SH-SY5Y (cell line): ENCODE data around the gene HPCAL1.

Experiments
- GATA2 ChIP-seq: IDR thresholded peaks from 2 replicates; pipeline ENCODE4 v1.6.1; 2011; ENCODE audit warnings: mild to moderate bottlenecking, low read depth, low read length
- GATA3 ChIP-seq: IDR thresholded peaks from 2 replicates; pipeline ENCODE4 v1.6.1; 2011; ENCODE audit warnings: low read depth, mild to moderate bottlenecking, low read length, moderate library complexity

Gene HPCAL1

DNA sequence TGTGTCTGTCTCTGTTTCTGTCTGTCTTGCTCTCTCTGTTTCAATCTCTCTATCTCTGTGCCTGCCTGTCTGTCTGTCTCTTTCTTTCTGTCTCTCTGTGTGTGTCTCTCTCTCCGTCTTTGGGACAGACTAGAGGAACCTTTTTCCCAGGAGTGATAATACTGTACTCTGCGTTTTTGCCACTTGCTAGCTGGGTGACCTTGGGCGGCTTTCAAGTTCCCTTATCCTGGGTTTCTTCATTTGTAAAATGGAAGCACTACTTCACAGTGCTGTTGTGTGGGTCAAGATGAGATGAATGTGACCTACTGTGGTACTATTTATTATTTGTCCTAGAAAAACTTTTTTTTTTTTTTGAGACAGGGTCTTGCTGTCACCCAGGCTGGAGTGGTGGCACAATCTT lies 42.4 kb downstream of the HPCAL1 start:
- TF ChIP-seq GATA2 (no peak), GATA3 (no peak)

GRCh38 chr2:10345813-10346212 lies 43.1 kb downstream of the HPCAL1 start:
- TF ChIP-seq GATA3 (no peak), GATA2 (no peak)

GRCh38 chr2:10346929-10347561 lies 44.3 kb downstream of the HPCAL1 start:
- TF ChIP-seq GATA3 (no peak), GATA2 (no peak)

GRCh38 chr2:10347562-10347948 lies 44.9 kb downstream of the HPCAL1 start:
- TF ChIP-seq GATA2, result no peak
- no peak for TF ChIP-seq GATA3

DNA sequence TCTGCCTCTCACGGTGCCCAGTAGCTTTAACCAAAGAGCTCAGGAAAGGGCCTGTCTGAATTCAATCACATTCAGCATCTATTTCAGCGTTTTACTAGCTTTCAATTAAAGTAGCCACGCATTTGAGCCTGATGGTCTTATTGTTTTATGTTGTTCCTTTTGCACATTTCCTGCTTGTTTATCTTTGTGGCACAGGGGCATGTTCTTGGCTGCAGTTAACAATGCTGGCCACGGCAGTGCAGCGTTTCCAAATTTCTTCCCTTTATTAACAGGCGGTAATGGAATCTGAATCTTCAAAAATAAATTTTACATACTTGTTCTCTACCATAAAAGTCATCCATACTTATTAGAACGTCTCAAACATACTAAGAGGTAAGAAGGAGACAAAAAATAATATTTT lies 46.2 kb downstream of the HPCAL1 start:
- TF ChIP-seq GATA2 (no peak), GATA3 (no peak)

GRCh38 chr2:10350761-10351160 lies 48.1 kb downstream of the HPCAL1 start:
- TF ChIP-seq GATA3 (no peak), GATA2 (no peak)

- TF ChIP-seq GATA3, result no peak
- TF ChIP-seq GATA2, result no peak
Measured at GRCh38 chr2:10352361-10352760, 49.7 kb downstream of the HPCAL1 start.

DNA sequence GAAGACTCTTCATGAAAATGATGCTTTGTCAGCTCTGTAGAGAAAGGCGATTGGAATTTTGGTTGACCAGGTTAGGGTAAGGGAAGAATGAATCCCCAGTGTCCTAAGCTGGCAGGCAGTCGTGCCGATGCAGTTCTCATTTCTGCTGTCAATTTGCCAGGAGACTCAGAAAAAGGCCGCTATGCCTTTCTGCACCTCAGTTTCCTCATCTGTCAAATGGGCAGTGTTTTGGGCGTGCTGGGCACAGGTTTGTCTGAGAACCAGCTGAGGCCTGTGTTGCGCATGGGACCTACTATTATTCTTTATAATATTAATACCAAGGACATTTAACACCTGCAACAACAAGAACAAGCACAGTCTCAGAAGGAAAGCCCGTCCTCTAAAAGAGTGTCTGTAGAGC lies 50.3 kb downstream of the HPCAL1 start:
- TF ChIP-seq GATA3 (no peak), GATA2 (no peak)

GRCh38 chr2:10353931-10354330 lies 51.2 kb downstream of the HPCAL1 start:
- TF ChIP-seq GATA3, result no peak
- TF ChIP-seq GATA2, result no peak

DNA sequence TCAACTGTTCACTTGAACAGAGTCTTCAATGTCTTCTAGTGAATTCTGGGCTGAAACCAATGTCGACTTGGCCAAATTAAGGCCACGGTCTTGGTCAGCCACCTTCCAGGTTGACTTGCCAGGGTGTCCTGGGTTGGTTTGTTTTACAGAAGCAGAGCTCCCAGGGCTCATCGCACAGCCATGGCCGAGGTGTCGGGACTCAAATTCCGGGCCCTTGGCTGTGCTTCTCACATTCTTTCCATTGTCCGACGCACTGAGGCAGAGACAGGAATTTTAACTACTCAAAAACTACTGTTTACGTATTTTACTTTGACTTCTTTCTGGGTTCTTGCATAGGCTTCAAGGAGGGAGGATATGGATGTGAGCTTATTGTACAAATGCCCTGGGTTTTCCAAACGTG lies 51.7 kb downstream of the HPCAL1 start:
- TF ChIP-seq GATA3 (no peak), GATA2 (no peak)

DNA sequence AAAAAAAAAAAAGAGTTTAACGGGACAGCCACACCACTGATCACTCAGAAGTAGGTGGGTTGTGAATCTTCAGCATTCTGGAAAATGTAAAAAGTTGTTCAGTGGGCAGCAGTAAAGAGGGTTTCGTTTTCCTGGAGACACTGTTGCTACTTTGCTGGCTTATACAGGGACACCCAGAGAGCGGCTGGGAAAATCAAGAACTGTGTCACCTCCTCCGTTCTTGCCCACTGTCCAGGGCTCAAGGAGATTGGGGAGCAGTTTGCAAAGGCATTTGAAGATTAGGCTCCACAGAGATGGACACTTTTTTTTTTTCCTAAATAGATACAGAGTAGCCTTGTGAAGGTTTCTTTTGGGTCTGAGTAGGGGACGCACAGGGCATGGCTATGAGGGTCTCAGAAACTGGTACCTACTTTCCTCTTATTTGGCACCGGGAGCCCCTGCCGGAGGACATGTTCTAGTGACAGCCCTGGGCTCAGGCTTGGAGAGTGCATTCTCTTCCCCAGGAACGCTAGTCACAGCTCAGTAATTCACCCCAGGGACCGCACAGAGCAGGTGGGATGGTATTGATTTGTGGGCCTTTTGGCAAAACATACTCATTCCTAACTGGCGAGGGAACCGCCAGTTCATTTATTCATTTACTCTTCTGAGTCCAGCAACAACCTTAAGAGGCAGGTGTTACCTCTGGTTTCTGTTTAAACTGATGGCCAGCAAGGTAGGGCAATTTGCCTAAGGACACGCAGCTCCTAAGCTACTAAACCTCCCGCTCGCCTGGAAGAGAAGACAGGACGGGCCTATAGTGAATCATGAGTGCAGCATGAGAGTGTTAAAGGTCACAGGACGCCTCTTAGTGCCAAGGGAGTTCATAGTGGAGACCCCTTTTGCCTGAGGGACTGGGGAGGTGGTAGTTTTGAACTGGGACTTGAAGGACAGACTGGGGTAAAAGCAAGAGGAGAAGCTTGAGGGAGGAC lies 53.1 kb downstream of the HPCAL1 start:
- no peak for TF ChIP-seq GATA3
- TF ChIP-seq GATA2, result no peak

DNA sequence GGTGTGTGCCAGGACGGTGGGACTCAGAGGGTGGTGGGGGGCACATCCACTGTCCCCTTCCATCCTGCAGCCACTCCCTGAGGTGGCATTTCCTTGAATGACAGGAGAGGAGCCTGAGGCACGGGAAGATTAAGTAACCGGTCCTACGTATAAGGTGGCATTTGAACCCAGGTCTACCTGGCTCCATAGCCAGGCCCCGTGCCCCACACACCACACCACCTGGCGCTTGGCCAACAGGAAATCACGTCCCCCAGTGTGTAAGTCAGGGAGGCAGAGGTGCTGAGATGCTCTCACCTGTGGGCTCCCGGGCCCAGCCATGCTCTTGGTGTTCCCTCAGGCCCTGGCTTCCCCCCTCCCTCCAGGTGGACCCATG lies 53.7 kb downstream of the HPCAL1 start:
- no peak for TF ChIP-seq GATA3
- no peak for TF ChIP-seq GATA2

DNA sequence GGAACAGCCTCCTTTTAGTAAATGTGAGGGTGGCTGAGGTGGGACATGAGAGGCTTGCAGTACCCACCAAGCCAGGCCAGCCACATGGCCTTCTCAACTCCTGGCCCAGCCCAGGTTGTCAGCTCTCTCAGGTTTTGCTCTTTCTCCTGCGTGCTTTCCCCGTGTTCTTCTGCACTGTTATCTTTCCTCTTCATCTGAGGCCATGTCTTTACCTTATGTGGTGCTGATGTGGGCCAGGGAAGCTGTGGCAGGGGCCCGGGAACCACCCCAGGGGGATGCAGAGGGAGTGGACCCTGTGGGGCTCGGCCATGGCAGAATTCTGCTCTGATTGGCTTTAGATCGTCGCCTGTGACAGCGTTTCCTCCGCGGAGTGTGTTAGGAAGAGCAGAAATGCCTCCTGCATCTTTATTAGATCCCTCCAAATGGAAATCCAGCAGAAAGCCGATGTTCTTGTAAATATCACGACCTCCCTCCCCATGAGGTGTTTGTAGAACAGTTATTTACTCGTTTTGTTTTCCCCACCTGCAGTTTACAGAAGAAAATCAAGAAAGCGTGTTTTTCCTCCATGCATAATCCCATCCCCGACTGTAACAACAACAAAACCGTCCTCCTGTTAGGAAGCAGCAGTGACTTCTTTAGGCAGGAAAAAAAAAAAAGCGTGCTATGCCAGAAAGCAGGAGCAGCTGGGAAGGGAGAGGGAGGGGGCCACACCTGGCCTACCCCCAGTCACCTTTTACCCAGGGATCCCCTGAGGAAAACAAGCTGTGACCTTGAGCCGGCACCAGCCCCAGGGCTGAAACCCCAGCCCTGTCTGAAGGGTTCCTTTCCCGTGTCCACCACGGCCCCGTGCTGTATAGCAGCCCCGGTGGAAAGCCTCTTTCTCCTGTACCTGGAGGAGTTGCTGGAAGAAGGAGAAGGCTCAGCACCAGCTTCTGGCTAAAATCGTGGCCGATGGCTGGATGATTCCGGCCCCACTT lies 54.8 kb downstream of the HPCAL1 start:
- no peak for TF ChIP-seq GATA3
- TF ChIP-seq GATA2, result peak; percentile 78

- TF ChIP-seq GATA2, result no peak
- TF ChIP-seq GATA3, result no peak
Measured at GRCh38 chr2:10359246-10359645, 56.5 kb downstream of the HPCAL1 start.
